ENCODE measurements around the gene OVCA2. TPM values are rescaled to one million over a fixed set of nuclear protein-coding genes. Genes with fewer than 3 reads are reported as not detected.

OVCA2 gene
- total RNA-seq, 1 donor from 2014 or later = 55.8 TPM

DNA sequence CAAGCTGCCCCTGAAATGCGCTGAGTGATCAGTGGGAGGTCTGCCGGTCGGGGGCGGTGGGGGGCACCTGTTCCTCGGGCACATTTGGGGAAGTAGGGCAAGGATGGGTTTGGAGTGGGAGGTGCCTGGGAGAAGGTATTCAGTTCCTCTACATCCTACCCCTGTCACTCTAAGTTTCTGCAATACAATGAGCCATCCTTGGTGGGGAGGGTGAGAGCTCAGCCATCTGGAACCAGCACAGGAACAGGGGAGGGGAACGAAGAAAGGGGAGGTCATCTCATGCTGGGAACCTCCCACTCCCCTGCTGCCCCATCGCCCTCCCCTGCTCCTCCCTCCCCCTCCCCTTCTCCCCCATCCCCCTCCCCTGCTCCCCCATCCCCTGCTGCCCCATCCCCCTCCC lies 7.7 kb upstream of the OVCA2 start:
- DNase-seq (ENCODE audit: low read depth in 2 of 2) = no peak

DNA sequence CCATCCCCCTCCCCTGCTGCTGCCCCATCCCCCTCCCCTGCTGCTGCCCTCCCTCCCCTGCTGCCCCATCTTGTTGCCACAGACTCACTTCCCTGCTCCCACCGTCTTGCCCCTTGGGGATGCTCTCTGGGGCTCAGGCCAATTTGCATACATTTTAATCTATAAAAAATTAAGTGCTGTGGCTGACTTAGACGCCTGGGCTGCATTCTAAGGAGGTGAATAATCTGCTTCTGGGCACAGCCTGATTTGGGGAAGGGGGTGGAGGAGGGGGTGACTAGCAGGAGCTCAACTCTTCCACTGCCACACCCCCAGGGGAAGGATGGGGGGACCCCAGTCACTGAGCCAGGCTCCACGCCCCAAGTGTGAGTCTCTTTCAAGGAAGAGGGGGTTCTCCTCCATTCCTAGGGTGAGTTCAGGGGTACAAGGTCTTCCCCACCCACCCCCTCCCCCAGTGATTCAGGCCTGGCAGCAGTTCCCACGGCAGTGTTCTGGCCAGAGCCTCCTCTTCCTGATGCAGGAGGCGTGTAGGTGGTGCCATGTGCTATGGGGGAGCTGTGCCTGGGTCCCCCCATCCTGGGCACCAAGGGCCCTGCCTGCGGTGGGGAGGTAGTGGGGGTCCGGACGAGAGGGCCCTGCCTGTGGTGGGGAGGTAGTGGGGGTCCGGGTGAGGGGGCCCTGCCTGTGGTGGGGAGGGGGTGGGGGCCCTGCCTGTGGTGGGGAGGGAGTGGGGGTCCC lies 6.8 kb upstream of the OVCA2 start:
- DNase-seq (ENCODE audit: low read depth in 2 of 2) = no peak

DNA sequence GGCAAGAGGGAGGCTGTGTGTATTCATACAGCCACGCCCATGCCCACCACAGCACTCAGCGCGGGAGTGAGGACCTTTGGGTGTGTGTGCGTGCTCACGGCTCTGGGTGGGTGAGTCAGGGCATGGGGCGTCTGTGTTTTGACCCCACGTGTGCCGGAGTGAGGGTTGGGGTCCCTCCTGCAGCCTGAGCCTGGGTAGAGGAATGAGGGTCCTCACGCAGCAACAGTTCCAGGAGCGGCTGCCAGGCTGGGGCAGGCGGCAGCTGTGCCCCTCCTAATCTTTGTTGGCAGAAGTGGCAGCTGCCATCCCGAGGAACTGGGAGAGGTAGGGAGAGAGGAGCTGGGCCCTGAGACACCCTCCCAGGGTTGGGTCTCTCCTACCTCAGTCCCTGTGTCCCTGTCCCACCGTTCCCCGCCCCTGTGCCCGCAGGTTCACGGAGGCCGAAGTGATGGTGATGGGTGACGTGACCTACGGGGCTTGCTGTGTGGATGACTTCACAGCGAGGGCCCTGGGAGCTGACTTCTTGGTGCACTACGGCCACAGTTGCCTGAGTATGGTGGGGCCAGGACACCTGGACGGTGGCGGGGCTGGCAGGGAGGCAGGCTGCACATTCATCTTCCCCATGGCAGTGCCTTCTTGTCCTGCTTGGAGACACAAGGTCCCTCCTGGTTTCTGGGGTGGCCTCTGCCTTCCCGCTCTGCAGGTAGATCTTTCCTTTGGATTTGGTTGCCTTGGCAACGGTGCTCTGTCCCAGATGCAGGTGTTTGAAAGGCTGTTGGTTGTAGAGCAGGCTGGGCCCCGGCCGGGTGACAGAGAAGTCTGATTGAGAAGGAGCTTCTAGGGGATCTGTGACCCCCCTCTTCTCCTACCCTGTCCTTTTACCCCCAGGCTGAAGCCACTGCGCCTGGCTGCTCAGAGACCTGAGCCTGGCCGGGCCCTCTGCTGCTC lies 6.0 kb upstream of the OVCA2 start:
- no peak for DNase-seq (ENCODE audit: low read depth in 2 of 2)

DNA sequence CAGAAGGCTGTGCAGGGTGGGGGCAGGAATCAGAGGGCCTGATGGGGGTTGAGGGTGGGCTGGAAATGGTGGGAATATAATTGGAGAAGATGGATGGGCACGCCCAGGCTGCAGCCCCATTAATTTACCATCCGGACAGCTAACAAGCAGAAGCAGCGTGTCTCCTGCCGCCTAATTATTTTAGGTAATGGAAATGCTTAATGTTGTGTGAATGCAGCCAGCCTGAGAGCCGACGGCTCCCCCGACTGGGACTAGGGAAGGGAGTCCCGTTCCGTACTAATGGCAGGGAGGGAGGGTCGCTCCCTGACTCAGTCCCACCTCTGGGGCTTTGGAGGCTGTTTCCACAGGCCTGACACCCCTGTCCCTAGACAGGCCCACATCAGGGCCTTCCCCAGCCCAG lies 4.7 kb upstream of the OVCA2 start:
- DNase-seq (ENCODE audit: low read depth in 2 of 2) = no peak

DNA sequence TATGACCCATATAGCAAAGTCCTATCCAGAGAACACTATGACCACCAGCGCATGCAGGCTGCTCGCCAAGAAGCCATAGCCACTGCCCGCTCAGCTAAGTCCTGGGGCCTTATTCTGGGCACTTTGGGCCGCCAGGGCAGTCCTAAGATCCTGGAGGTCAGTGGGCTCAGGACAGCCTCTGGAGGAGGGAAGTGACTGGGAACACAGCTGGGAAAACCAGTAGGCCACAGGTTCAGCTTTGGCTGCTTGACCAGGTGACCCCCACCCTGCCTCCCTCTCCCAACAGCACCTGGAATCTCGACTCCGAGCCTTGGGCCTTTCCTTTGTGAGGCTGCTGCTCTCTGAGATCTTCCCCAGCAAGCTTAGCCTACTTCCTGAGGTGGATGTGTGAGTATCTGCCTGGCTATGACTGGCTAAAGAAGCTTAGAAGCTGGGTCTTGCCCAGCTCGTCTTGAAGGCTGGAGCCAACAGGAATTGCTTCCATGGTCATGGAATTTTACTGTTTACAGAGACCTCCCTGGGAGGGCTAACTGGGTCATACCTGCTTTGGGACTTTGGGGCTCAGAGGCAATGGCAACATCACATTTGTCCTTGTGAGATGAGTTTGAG lies 1.5 kb upstream of the OVCA2 start:
- DNase-seq (ENCODE audit: low read depth in 2 of 2) = no peak

DNA sequence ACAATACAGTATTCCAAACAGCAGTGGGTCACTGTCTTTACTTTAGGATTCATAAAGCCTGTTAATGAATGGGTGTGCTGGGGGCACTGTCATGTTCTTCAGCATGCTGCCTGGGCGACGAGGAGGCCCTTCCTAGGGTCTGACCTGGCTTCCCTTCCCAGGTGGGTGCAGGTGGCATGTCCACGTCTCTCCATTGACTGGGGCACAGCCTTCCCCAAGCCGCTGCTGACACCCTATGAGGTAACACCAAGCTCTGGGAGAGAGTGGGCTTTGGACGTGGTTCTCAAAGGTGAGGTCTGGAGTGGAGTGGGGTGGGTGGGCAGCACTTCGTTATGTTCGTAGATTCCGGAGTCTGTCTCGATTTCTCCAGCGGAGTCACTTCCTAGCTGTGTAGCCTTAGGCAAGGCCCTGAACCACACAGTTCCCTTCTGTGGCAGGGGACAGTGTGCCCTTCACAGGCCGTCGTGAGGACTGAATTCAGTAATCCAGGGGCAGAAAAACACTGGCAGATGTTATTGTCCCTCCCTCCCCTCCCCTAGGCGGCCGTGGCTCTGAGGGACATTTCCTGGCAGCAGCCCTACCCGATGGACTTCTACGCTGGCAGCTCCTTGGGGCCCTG lies 771 bp upstream of the OVCA2 start:
- DNase-seq (ENCODE audit: low read depth in 2 of 2) = no peak

DNA sequence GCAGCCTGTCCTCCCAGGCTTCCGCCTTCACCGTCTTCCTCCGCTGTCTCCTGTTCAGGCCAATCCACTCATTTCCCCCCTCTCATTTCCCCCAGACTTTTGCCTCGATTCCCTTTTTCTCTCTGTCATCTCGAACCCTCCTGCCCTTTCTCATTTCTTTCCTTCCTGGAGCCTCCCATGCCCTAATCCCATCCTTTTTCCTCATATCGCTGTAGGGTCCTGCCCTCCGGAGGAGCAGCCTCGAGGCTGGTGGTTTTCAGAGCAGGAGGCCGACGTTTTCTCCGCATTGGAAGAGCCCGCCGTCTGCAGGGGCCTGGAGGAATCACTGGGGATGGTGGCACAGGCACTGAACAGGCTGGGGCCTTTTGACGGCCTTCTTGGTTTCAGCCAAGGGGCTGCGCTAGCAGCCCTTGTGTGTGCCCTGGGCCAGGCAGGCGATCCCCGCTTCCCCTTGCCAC lies 597 bp downstream of the OVCA2 start:
- peak in 1 of 2 donors; percentile 57 for DNase-seq (ENCODE audit: low read depth in 2 of 2)

DNA sequence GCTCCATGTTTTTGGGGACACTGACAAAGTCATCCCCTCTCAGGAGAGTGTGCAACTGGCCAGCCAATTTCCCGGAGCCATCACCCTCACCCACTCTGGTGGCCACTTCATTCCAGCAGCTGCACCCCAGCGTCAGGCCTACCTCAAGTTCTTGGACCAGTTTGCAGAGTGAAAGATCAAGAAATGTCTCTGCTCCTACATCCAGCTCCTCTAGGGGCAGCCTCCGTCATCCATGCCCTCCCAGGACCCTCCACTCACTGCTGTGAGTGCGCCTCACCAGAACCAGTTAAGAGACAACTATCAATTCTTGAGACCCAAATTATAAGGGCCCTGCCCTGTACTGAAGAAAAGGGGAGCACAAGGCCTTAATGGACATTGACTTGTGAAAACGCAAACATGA lies 1.1 kb downstream of the OVCA2 start:
- no peak for DNase-seq (ENCODE audit: low read depth in 2 of 2)

DNA sequence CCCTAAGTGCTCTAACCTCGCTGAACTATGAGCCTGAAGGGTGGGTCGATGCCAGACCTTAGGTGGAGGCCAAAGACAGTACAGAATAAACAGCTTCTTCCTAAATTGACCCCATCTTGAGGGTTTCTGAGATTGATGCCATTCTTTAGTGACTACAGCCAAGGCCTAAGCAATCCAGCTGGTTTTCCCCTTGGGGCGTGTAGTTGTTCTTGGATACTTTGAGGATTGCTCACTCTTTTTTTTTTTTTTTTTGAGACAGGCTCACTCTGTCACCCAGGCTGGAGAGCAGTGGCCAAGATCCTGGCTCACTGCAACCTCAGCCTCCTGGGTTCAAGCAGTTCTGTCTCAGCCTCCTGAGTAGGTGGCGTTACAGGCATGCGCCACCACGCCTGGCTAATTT lies 2.0 kb downstream of the OVCA2 start:
- no peak for DNase-seq (ENCODE audit: low read depth in 2 of 2)

DNA sequence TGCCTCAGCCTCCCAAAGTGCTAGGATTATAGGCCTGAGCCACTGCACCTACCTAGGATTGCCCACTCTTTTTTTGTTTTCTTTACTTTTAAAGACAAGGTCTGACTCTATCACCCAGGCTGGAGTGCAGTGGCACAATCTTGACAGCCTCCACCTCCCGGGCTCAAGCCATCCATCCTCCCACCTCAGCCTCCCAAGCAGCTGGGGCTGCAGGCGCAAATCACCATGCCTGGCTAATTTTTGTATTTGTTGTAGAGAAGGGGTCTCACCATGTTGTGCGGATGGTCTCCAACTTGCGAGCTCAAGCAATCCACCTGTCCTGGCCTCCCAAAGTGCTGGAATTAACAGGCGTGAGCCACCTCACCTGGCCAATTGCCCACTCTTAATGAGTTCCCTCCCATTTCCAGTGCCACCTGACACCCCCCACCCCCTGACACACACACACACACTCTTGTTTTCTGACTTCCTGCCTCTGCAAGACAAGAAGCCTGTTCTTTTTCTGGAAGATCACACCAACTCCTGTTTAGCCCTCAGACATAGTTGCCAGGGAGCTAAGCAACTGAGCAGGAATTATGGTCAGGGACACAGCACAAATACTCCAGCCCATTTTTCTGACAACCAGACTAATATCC lies 2.6 kb downstream of the OVCA2 start:
- DNase-seq (ENCODE audit: low read depth in 2 of 2) = no peak

DNA sequence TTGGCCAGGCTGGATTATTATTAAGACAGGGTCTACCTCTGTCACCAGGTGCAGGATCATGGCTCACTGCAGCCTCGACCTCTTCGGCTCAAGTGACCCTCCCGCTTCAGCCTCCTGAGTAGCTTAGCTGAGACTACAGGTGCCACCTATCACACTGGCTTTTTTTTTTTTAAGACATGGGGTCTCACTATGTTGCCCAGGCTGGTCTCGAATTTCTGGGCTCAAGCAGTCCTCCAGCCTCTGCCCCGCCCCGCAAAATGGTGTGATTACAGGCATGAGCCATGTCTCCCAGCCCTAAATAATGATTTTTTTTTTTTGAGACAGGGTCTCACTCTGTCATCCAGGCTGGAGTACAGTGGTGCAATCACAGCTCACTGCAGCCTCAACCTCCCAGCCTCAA lies 5.8 kb downstream of the OVCA2 start:
- no peak for DNase-seq (ENCODE audit: low read depth in 2 of 2)

DNA sequence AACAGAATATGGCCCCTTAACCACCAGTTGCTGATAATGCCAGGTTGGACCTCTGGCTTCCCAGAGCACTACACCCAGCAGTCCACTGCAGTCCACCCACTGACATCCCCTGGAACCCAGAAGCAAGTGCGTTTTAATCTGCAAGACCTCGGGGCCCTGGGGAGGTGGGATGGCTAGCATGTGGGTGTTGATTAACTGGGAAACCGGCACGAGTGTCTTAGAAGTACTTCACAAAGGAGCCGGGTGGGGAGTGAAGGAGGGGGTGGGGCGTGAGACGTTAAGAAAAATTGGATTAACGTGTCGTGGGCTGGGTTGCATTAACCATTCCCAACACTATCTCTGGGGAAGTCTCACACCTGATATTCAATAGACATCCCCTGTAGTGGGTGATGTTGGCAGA lies 7.0 kb downstream of the OVCA2 start:
- no peak for DNase-seq (ENCODE audit: low read depth in 2 of 2)

DNA sequence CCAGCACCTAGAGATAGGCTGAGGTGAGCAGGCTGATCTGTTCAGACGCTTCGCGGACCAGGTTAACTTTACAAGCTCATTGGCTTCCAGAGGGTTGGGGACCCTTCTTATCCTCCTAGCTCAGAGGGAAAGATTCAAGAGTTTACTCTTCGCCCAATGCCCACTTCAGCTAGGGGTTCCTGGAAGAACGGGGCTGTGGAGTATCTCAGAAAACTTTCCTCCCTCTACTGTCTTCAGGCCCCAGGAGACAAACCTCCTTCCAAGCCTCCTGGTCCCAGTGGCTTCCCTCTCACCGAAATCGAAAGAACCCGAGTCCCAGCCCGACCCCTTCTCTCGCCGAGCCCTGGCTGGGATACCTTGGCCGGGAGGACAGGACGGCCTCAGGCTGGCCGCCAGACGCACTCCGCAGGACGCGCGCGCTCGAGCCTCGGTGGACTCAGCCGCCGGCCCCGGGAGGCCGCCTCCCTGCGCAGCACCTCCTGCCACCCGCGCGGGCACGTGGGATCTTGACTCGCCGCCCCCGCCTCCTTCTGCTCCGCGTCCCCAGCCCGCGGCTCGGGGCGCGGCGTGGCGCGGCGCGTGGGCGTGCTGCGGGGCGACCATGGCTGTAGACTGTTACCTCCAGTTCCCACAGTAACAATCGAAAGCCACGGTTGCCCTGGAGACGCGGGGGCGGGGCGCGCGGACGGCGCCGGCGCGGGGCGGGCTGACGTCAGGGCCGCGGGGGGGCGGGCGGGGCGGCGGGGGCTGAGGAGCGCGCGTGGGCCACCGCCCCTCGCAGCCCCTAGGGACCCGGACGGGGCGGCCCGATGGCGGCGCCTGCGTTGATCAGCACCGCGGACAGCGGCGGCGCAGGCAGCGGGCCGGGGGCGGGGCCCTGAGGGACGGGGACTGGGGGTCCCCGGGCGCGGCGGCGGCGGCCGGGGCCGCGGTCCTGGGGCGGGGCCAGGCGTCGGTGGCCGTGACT lies 7.8 kb downstream of the OVCA2 start:
- peak in 1 of 2 donors; percentile 85 for DNase-seq (ENCODE audit: low read depth in 2 of 2)

DNA sequence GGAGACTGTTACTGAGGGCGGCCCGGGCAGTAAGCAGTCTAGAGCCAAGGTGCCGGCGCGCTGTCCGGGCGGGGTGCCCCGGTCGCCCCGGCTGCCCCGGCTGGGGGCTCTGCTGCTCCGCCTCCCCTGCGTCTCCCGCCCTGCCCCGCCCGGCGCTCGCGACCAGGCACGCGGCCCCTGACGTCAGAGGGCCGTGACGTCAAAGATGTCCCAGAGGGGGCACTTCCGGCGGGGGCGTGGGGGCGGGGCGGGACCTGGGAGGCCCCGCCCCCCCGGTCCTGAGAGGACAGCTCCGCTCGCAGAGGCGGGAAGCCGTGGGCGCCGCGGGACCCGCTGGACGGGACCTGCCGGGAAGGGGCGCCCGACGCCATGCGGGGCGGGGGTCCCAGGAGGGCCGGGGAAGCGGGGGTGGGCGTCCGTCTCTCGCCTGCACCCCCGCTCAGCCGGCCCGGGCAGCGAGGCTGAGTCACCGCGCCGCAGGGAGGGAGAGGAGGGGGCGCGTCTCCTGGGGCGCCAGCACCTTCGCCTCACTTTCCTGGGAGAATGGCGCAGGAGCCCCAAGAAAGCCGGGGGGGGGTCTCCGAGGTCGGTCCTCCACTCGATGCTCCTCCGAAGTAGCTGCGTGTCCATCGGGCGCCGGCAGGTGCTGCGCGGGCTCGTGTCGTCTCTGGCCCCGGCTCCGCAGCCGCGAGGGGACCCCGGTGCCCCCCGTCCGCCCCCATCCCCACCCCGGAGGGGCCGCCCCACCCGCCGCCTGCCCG lies 8.7 kb downstream of the OVCA2 start:
- DNase-seq (ENCODE audit: low read depth in 2 of 2) = peak in 1 of 2 donors; percentile 66

DNA sequence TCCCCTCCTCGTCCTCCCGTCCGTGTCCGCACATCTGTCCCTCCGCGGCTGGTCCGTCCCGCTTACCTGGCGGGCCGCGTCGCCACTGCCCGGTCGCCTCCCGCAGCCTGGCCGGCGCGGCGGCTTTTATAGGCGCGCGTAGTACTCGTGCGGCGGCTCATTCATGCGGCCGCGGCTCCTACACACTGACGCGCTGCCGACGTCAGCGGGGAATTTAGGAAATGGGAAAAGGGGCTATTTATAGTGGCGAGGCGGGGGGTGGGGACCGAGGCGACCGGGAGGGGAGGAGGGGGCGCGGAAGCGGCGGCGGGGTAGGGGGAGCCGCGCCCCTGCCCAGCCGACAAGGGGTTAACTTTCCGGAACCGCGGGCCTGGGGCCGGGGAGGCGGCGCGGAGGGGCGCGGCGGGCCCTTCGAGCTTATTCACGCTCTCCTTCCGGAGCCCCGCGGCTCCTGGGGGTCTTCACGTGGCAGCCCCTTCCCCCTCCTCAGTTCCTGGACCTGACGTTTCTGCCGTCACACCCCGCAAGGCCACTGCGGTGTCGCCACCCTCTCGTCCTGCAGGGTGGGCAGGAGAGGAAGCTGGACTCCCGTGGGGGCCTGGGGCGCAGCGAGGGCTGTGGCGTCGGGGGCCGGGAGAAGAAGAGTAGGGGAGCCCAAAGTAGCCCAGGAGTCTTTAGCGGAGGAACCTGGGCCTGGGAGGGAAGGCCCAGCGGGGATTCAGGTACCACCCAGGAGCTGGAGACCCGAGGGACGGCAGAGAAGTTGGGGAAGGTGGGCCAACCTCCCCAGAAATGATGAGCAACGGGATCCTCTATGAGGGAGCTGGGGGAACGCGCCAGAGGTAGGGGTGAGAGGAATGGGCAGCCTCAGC lies 9.5 kb downstream of the OVCA2 start:
- DNase-seq (ENCODE audit: low read depth in 2 of 2) = peak in 1 of 2 donors; percentile 53

DNA sequence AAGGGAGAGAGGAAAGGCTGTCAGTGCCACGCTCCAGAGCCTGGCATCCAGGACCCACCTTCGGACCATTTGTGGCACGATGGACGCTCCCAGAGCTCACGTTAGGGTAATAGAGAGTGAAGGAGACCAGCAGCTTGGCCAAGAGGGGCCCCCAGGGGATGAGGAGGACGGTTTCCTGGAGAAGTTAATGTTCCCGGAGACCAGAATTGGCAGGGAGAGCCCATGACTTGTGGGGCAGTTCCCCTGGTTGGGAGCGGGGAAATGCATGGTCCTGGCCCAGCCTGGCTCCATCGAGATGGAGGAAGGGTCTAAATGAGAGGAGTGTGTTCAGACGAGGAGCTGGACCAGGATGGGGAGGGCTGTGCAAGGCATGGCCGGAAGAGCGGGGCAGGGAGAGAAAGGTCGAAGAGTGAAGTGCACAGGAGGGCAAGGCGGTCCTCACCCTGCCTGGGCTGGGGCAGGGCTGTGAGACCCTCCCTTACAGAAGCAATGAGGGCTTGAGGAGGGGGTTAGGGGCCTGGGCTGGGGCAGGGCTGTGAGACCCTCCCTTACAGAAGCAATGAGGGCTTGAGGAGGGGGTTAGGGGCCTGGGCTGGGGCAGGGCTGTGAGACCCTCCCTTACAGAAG lies 10.2 kb downstream of the OVCA2 start:
- DNase-seq (ENCODE audit: low read depth in 2 of 2) = no peak

DNA sequence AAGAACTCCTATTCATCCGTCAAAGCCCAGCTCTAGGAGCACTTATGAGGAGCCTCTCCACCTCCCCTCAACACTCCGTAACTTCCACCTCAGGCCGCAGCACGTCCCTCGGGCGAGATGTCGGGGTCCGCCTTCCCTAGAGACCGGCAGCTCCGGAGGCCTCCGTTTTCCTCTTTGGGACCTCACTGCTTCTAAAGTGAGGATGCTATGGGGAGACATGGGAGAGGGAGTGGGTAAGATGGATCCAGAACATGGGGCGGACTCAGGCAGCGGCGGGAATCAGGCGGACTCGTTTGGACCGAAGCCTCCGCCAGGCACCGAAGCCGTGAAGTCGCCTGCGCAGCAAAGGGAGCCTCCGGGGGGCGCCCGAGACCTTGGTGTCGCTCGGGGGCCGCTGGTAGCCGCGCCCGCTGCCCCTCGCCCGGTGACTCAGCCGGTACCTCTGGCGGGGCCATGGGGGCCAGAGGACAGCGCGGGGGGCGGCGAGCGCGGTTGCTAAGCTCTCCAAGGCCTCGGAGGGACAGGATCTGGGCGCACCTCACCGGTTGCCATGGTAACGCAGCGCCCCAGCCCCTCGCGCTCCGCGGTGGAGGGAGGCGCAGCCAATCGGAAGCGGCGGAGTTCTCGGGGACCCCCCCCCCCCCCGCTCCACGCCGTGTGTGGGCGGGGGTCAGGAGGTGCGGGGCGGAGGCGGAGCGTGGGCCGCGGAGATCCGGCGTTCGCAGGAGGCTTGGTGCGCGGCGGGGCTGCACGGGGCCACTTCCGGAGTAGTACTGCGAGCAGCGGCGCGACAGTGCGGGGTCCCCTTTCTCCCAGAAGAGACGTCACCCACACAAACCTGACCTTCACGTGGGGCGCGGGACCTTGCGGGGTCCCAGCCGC lies 11.8 kb downstream of the OVCA2 start:
- DNase-seq (ENCODE audit: low read depth in 2 of 2) = peak in 1 of 2 donors; percentile 86
